ENCODE results near the gene MRPL36.

MRPL36 gene

GRCh38 chr5:1765141-1765879 is 34.3 kb downstream of the MRPL36 start:
- Histone ChIP-seq H3K4me3 (ENCODE audit: low read depth, low read length) (no peak overlapping the region), H3K27ac (no peak overlapping the region), H3K27me3 (replicated peaks) (no peaks in the 10 kb centered on the region), H3K36me3 (replicated peaks) (no peaks in the 10 kb centered on the region)
- in situ Hi-C loops (cut with HindIII; ENCODE audit: low pct_ligation_motif_present, low sequenced_read_pairs), result no loop called here
- no peak for TF ChIP-seq CTCF (IDR thresholded peaks at IDR 0.05; ENCODE audit: low read depth, low read length, missing control alignments)
- DNase-seq, result no peak

- Histone ChIP-seq H3K4me3 (ENCODE audit: low read depth, low read length) (no peak overlapping the region), H3K27ac (no peak overlapping the region), H3K27me3 (replicated peaks) (no peaks in the 10 kb centered on the region), H3K36me3 (replicated peaks) (no peaks in the 10 kb centered on the region)
- in situ Hi-C loops (cut with HindIII; ENCODE audit: low pct_ligation_motif_present, low sequenced_read_pairs), result no loop called here
- no peak for TF ChIP-seq CTCF (IDR thresholded peaks at IDR 0.05; ENCODE audit: low read depth, low read length, missing control alignments)
- DNase-seq, result no peak
Measured at GRCh38 chr5:1764606-1764960, 35.1 kb downstream of the MRPL36 start.

GRCh38 chr5:1763960-1764605 is 35.6 kb downstream of the MRPL36 start:
- DNase-seq, result no peak

GRCh38 chr5:1763548-1763911 is 36.1 kb downstream of the MRPL36 start:
- DNase-seq, result peak; percentile 71
- Histone ChIP-seq H3K4me3 (ENCODE audit: low read depth, low read length) (no peak overlapping the region), H3K27me3 (replicated peaks) (no peaks in the 10 kb centered on the region), H3K36me3 (replicated peaks) (no peaks in the 10 kb centered on the region), H3K27ac (no peak overlapping the region)
- peak; percentile 92 for TF ChIP-seq CTCF (IDR thresholded peaks at IDR 0.05; ENCODE audit: low read depth, low read length, missing control alignments)
- in situ Hi-C loops (cut with HindIII; ENCODE audit: low pct_ligation_motif_present, low sequenced_read_pairs), result no loop called here

More at GRCh38 chr5:1763960-1764605, 35.6 kb downstream of the MRPL36 start:
- no peak for TF ChIP-seq CTCF (IDR thresholded peaks at IDR 0.05; ENCODE audit: low read depth, low read length, missing control alignments)
- Histone ChIP-seq H3K4me3 (ENCODE audit: low read depth, low read length) (no peak overlapping the region), H3K36me3 (replicated peaks) (no peaks in the 10 kb centered on the region), H3K27ac (no peak overlapping the region), H3K27me3 (replicated peaks) (no peaks in the 10 kb centered on the region)
- in situ Hi-C loops (cut with HindIII; ENCODE audit: low pct_ligation_motif_present, low sequenced_read_pairs), result no loop called here

DNA sequence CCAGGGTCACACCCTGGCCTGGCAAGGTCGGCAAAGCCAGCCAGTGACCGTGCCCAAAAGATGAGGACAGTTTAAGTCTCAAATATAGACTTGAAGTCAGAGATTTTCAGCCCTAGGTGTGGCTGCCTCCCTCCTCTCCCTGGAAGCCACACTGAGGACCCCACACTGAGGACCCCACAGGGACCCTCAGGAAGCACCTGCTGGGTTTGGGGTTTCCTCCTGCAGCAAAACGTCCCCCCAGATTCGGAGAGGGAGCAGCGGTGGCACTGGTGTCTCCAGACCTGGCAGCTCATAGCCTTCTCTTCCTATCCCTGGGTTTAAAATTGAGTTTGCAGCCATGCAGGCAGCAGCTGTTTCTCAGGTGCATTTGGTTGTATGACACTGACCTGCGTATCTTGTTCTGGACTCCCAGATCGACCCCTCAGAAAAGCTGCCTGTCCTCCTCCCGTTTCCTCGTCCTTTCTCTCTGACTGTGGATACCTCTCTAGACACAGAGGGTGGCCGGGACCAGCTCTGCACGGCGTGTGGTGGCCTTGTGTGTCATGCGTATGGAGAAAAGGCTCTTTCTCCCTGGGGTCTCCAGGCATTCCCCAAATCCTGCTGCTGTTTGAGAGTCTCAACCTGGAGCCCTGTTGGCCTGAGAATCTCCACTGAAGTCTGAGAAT is 36.6 kb downstream of the MRPL36 start:
- Histone ChIP-seq H3K27me3 (replicated peaks) (no peaks in the 10 kb centered on the region), H3K36me3 (replicated peaks) (no peaks in the 10 kb centered on the region), H3K4me3 (ENCODE audit: low read depth, low read length) (no peak overlapping the region), H3K27ac (no peak overlapping the region)
- in situ Hi-C loops (cut with HindIII; ENCODE audit: low pct_ligation_motif_present, low sequenced_read_pairs), result no loop called here
- no peak for TF ChIP-seq CTCF (IDR thresholded peaks at IDR 0.05; ENCODE audit: low read depth, low read length, missing control alignments)
- no peak for DNase-seq
